Mammary epithelial cell (primary cell): ENCODE results near the gene NHLRC2.

Source experiments
- CTCF ChIP-seq, 2 donors: IDR thresholded peaks in 1 of 2; conservative IDR thresholded peaks in 1 of 2; 2 replicates each; pipeline ENCODE4 v1.5.1; 2011 to 2012; ENCODE audit warnings: inconsistent platforms in 2 of 2, low read length in 2 of 2, mild to moderate bottlenecking in 2 of 2, control low read depth in 1 of 2, low read depth in 1 of 2; ENCODE audit not compliant: insufficient read depth in 1 of 2; ENCODE audit errors: extremely low read depth in 1 of 2
- EZH2 ChIP-seq: IDR thresholded peaks from 2 replicates; pipeline ENCODE4 v1.6.1; 2012; ENCODE audit warnings: low read length, inconsistent platforms, borderline replicate concordance

DNA sequence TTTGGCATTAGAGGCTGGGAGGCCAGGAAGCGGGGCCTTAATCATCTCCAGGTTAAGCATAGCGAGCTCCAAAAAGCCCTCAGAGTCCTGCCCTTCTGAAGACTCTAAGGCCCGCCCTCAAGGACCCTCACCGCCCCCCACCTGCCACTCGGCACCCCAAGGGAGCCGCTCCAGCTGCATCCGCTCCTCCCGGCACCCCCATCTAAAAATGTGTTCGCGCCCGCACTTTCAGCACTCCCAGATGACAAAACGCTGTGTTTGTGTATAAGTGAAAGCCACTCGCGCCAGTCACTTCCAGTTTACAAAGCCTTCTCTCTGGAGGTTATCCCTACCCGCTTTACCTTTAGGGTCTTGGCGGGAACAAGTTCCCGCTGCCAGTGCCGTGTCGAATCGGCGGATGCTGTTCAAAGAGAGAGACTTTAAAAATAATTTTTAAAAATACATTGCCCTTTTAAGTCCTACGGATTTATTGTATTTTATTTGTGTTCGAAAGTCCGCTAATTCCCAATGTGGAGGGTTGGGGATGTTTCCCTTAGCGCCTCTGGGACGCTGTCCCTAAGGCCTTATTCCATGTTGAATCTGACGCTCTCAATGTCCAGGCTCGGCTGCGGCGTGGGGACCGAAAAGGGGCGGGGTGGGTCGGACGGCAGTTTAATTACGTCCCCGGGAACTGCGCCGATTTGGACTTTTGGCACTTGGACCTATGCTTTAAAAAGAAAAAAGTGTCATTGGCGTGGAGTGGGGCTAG, at the start of gene NHLRC2, which contains the start of gene DCLRE1A:
- no peak for TF ChIP-seq CTCF (conservative IDR thresholded peaks at IDR 0.05 in 1 of 2, IDR thresholded peaks at IDR 0.05 in 1 of 2; ENCODE audit: extremely low read depth in 1 of 2, insufficient read depth in 1 of 2, low read depth in 1 of 2, low read length in 2 of 2)
- no peak for TF ChIP-seq EZH2
